Measurements from ENCODE around the gene SH2D4B. TPM values are rescaled to one million over a fixed set of nuclear protein-coding genes. Genes with fewer than 3 reads are reported as not detected.
"Not testable (repeated sequence)": the region's sequence is repeated elsewhere in the genome, so short reads cannot be mapped to it uniquely, and the experiment has no call there.

The SH2D4B gene
- total RNA-seq, 1 donor from 2014 or later: 0.18 TPM

- intact Hi-C loops (cut with micrococcal nuclease): no loop called here
Measured at GRCh38 chr10:80542652-80543318, 5.1 kb downstream of the SH2D4B start.

GRCh38 chr10:80543319-80543672 is 5.6 kb downstream of the SH2D4B start:
- H3K36me3 Mint-ChIP-seq (ENCODE audit: low read depth); H3K27ac Mint-ChIP-seq; H3K9me3 Mint-ChIP-seq; H3K4me3 Mint-ChIP-seq; DNase-seq (ENCODE audit: low spot score); intact Hi-C loops (cut with micrococcal nuclease): not testable (repeated sequence)
- Mint-ChIP-seq H3K4me1 (ENCODE audit: low read depth) (peaks cover 18% of the 10 kb centered on the region), H3K27me3 (ENCODE audit: insufficient read depth) (peaks cover 16% of the 10 kb centered on the region)

More at GRCh38 chr10:80542652-80543318, 5.1 kb downstream of the SH2D4B start:
- peaks cover 18% of the 10 kb centered on the region for H3K4me1 Mint-ChIP-seq (ENCODE audit: low read depth)
- H3K27me3 Mint-ChIP-seq (ENCODE audit: insufficient read depth): peaks cover 16% of the 10 kb centered on the region
- H3K4me3 Mint-ChIP-seq: no peak overlapping the region
- H3K9me3 Mint-ChIP-seq: no peaks in the 10 kb centered on the region
- no peak overlapping the region for H3K27ac Mint-ChIP-seq
- DNase-seq (ENCODE audit: low spot score): no peak
- H3K36me3 Mint-ChIP-seq (ENCODE audit: low read depth): peaks cover 2% of the 10 kb centered on the region

GRCh38 chr10:80544316-80544953 is 6.7 kb downstream of the SH2D4B start:
- no peak for DNase-seq (ENCODE audit: low spot score)
- Mint-ChIP-seq H3K4me3 (no peak overlapping the region), H3K27ac (no peak overlapping the region), H3K4me1 (ENCODE audit: low read depth) (peaks cover 16% of the 10 kb centered on the region), H3K27me3 (ENCODE audit: insufficient read depth) (peaks cover 16% of the 10 kb centered on the region), H3K9me3 (no peaks in the 10 kb centered on the region), H3K36me3 (ENCODE audit: low read depth) (peaks cover 2% of the 10 kb centered on the region)
- intact Hi-C loops (cut with micrococcal nuclease): no loop called here

GRCh38 chr10:80545258-80545881 is 7.7 kb downstream of the SH2D4B start:
- no peak overlapping the region for H3K27ac Mint-ChIP-seq
- H3K36me3 Mint-ChIP-seq (ENCODE audit: low read depth): peaks cover 2% of the 10 kb centered on the region
- no peaks in the 10 kb centered on the region for H3K9me3 Mint-ChIP-seq
- peaks cover 12% of the 10 kb centered on the region for H3K4me1 Mint-ChIP-seq (ENCODE audit: low read depth)
- intact Hi-C loops (cut with micrococcal nuclease): no loop called here
- no peak overlapping the region for H3K4me3 Mint-ChIP-seq
- peaks cover 16% of the 10 kb centered on the region for H3K27me3 Mint-ChIP-seq (ENCODE audit: insufficient read depth)
- no peak for DNase-seq (ENCODE audit: low spot score)

DNA sequence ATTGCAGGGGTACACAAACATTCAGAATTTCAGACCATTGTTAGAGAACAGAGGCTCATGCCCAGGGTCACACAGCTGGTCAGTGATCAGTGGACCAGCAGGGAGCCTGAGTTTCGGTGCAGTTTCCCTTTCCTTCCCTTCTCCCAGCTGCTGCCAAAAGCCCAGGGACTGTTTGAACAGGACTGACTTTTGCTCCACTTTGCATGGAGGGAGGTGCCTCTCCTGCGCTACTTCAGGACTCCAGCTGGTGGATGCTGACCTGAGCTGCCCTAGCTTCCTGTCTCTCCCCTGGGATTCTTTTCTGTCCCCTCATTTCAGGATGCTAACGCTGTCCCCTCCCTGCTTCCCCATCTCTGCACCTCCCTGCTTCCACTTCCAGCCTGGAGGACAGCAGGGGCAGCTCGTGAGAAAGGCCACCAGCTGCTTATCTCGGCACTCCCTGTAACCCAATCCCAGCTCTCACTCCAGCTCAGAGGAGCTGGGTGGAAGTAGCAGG is 14.5 kb downstream of the SH2D4B start:
- H3K27me3 Mint-ChIP-seq (ENCODE audit: insufficient read depth): peaks cover 17% of the 10 kb centered on the region
- H3K27ac Mint-ChIP-seq: no peak overlapping the region
- no peaks in the 10 kb centered on the region for H3K9me3 Mint-ChIP-seq
- H3K4me1 Mint-ChIP-seq (ENCODE audit: low read depth): peaks cover 5% of the 10 kb centered on the region
- intact Hi-C loops (cut with micrococcal nuclease): no loop called here
- no peak for DNase-seq (ENCODE audit: low spot score)
- no peaks in the 10 kb centered on the region for H3K36me3 Mint-ChIP-seq (ENCODE audit: low read depth)
- no peak overlapping the region for H3K4me3 Mint-ChIP-seq

DNA sequence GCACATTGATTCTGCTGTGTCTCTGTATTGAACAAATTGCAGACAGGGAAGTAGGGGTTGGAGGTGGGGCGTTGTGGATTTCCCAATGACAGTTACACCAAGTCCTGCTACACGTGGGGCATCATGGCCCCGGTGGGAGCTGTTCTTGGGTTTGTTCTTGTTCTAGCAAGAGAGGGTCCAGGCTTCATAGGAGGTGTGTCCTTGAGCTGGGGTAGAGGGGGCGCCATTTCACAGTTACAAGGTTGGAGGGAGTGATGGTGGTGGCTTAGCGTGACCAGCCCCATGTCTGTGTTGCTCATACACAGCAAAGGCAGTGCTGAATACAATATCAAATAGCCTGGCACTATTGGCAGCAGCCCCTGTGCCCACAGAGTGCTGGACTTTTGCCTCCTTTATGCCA is 15.7 kb downstream of the SH2D4B start:
- Mint-ChIP-seq H3K36me3 (ENCODE audit: low read depth) (no peaks in the 10 kb centered on the region), H3K27ac (no peak overlapping the region), H3K9me3 (no peaks in the 10 kb centered on the region), H3K4me3 (no peak overlapping the region), H3K4me1 (ENCODE audit: low read depth) (peaks cover 5% of the 10 kb centered on the region), H3K27me3 (ENCODE audit: insufficient read depth) (peaks cover 22% of the 10 kb centered on the region)
- DNase-seq (ENCODE audit: low spot score): no peak
- intact Hi-C loops (cut with micrococcal nuclease): no loop called here

DNA sequence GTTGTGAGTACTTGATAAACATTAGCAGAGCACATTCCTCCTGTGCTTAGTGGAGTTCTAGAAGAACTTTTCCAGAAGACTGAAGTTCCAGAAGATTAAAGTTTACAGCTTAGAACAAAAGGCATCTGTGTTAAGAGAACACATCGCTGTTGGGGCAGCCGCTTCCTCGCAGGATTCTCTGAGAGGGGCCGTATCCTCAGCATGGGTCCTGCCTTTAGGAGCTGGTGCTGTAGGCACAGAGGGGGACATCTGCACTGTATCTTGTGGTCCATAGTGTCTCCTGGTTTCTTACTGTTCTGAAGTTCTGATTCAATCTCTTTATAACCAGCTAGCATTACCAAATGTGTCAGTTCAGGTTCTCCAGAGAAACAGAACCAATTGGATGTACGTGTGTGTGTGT is 16.3 kb downstream of the SH2D4B start:
- Mint-ChIP-seq H3K27ac (no peak overlapping the region), H3K27me3 (ENCODE audit: insufficient read depth) (peaks cover 23% of the 10 kb centered on the region), H3K4me3 (no peak overlapping the region), H3K4me1 (ENCODE audit: low read depth) (peaks cover 5% of the 10 kb centered on the region), H3K36me3 (ENCODE audit: low read depth) (no peaks in the 10 kb centered on the region), H3K9me3 (no peaks in the 10 kb centered on the region)
- intact Hi-C loops (cut with micrococcal nuclease): no loop called here
- no peak for DNase-seq (ENCODE audit: low spot score)

- peaks cover 5% of the 10 kb centered on the region for H3K4me1 Mint-ChIP-seq (ENCODE audit: low read depth)
- no peaks in the 10 kb centered on the region for H3K9me3 Mint-ChIP-seq
- intact Hi-C loops (cut with micrococcal nuclease): no loop called here
- peaks cover 27% of the 10 kb centered on the region for H3K27me3 Mint-ChIP-seq (ENCODE audit: insufficient read depth)
- no peak for DNase-seq (ENCODE audit: low spot score)
- H3K36me3 Mint-ChIP-seq (ENCODE audit: low read depth): no peaks in the 10 kb centered on the region
- no peak overlapping the region for H3K4me3 Mint-ChIP-seq
- no peak overlapping the region for H3K27ac Mint-ChIP-seq
Measured at GRCh38 chr10:80555415-80555814, 17.7 kb downstream of the SH2D4B start.

GRCh38 chr10:80561950-80562349 is 24.2 kb downstream of the SH2D4B start:
- DNase-seq (ENCODE audit: low spot score): no peak
- Mint-ChIP-seq H3K27me3 (ENCODE audit: insufficient read depth) (peaks cover 17% of the 10 kb centered on the region), H3K4me3 (no peak overlapping the region), H3K27ac (no peak overlapping the region), H3K4me1 (ENCODE audit: low read depth) (no peaks in the 10 kb centered on the region), H3K36me3 (ENCODE audit: low read depth) (no peaks in the 10 kb centered on the region), H3K9me3 (no peaks in the 10 kb centered on the region)
- intact Hi-C loops (cut with micrococcal nuclease): no loop called here

DNA sequence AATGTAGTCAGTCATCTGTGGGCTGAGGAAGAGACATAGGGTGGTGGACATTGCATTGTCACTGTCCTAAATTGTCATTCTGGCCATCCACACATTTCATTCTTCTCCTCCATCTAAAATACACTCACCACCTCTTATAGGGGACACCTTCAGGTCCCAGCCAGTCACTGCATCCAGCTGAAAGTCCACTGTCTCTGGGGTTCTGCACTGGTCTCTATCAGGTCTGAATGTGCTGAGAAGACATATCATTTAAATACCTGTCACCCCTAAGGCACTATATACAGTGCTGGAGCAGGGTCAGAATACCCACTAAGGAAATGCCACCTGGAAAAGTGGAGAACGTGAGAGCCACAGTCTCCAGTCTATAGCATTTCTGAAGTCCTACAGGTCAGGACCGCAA is 29.6 kb downstream of the SH2D4B start:
- Mint-ChIP-seq H3K4me3 (no peak overlapping the region), H3K4me1 (ENCODE audit: low read depth) (no peaks in the 10 kb centered on the region), H3K36me3 (ENCODE audit: low read depth) (no peaks in the 10 kb centered on the region), H3K27ac (no peak overlapping the region), H3K27me3 (ENCODE audit: insufficient read depth) (peaks cover 13% of the 10 kb centered on the region), H3K9me3 (no peaks in the 10 kb centered on the region)
- no peak for DNase-seq (ENCODE audit: low spot score)
- intact Hi-C loops (cut with micrococcal nuclease): no loop called here

DNA sequence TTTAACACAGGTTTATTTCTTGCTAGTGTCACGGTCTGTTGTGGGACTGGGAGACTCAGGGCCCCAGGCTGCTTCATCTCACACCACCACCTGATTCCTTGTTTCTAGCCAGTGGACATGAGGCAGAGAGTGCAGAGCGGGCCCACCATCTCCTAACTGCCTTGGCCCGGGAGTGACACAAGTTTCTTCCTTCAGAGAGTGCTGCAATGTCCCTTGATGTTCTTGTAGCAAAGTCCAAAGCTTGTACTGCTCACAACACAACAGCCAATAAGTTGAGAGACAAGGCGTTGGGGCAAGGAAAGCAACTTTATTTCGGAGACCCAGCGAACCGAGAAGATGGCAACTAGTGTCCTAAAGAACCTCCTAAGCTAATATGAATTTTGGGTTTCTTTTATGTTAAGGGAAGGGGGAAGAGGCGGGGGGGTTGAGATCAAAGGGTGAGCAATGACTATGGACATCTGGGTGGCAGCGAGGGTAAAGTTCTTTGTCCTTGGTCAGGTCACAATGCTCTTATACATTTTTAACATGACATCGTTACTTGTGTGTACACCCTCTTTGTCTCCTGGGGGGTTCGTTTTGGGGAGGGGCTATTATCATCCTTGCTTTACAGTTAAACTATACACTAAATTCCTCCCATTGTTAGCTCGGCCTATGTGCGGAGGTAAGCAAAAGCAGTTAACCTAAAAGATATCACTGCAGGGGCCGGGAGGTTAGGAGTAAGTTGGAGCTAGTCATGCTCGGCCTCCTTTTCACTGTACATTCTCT is 31.6 kb downstream of the SH2D4B start:
- Mint-ChIP-seq H3K9me3 (no peaks in the 10 kb centered on the region), H3K27me3 (ENCODE audit: insufficient read depth) (peaks cover 10% of the 10 kb centered on the region), H3K4me3 (no peak overlapping the region), H3K36me3 (ENCODE audit: low read depth) (no peaks in the 10 kb centered on the region), H3K4me1 (ENCODE audit: low read depth) (no peaks in the 10 kb centered on the region), H3K27ac (no peak overlapping the region)
- no peak for DNase-seq (ENCODE audit: low spot score)
- intact Hi-C loops (cut with micrococcal nuclease): no loop called here

DNA sequence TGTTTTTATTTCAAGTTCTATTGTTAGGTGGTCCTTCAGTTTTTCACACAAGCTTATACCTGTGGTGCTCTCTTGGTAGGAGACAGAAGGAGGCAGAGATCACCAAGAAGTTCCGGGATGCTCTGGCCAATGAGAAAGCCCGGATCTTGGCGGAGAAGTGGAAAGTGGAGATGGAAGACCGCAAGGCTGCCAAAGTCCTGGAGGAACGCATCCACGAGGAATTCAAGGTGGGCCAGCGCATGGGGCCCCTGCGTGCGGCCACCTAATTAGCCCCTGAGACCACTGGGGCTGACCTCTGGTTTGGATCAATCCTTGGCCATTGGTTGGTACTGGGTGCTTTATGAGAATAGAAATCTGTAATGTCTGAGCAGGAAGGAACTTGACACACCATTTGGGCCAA is 33.6 kb downstream of the SH2D4B start:
- no peak overlapping the region for H3K4me3 Mint-ChIP-seq
- no peak for DNase-seq (ENCODE audit: low spot score)
- peaks cover 10% of the 10 kb centered on the region for H3K27me3 Mint-ChIP-seq (ENCODE audit: insufficient read depth)
- intact Hi-C loops (cut with micrococcal nuclease): no loop called here
- H3K9me3 Mint-ChIP-seq: no peaks in the 10 kb centered on the region
- H3K4me1 Mint-ChIP-seq (ENCODE audit: low read depth): no peaks in the 10 kb centered on the region
- no peak overlapping the region for H3K27ac Mint-ChIP-seq
- no peaks in the 10 kb centered on the region for H3K36me3 Mint-ChIP-seq (ENCODE audit: low read depth)
